ENCODE measurements around the gene RAB3C.

Gene RAB3C

DNA sequence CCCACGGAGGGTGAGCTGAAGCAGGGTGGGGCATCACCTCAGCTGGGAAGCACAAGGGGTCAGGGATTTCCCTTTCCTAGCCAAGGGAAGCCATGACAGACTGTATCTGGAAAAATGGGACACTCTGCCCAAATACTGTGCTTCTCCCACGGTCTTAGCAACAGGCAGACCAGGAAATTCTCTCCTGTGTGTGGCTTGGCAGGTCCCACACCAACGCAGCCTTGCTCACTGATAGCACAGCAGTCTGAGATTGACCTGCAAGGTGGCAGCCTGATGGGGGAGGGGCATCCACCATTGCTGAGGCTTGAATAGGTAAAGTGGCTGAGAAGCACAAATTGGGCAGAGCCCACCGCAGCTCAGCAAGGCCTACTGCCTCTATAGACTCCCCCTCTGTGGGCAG is 23.2 kb downstream of the RAB3C start:
- DNase-seq: no peak

DNA sequence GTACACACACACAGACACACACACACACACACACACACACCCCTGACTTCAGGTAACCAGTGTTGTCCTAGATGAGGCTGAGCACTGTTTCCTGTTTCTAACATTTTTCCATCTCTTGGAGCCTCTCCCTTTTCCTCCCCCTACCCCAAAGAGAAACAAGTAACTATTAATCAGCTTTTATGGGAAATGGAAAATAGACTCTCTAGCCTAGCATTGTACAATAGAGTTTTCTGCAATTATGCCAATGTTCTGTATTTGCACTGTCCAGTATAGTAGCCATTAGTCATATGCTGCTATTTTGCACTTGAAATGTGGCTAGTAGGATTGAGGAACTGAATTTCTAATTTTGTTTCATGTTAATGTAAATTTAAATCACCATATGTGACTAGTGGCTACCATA is 33.1 kb downstream of the RAB3C start:
- no peak for DNase-seq

DNA sequence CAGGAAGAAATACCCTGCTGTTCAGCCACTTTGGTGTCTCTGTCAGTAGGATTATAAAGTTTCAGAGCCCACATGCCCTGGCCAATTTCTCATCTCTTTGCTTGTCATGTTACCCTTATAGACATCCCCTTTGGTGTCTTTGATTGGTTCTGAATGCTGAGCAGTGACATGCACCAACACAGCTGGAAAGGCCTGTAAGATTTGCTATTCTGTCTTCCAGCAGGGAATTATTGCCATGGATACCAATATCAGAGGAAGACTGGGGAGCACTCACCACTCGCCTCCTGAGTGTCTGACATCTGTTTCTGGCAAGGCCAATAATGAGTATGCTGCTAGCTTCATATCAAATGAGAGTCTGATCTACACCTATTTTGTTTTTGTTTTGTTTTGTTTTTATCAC is 34.4 kb downstream of the RAB3C start:
- DNase-seq: no peak

DNA sequence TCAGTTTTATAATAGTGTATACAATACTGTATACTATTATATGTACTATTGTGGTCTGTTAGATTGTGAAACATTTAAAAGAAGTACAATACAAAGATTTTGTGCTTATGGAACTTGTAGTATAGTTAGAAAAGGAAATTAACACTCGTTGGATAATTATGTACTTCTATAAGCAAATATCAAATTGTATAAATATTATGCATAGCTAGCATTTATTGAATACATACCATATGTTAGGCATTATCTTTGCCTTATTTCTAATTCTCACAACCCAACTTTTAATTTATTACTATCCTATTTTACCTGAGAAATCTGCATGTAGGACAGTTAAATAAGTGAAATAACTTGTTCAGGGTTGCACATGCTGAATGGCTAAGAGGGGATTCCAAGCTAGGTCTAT is 37.5 kb downstream of the RAB3C start:
- DNase-seq: no peak

DNA sequence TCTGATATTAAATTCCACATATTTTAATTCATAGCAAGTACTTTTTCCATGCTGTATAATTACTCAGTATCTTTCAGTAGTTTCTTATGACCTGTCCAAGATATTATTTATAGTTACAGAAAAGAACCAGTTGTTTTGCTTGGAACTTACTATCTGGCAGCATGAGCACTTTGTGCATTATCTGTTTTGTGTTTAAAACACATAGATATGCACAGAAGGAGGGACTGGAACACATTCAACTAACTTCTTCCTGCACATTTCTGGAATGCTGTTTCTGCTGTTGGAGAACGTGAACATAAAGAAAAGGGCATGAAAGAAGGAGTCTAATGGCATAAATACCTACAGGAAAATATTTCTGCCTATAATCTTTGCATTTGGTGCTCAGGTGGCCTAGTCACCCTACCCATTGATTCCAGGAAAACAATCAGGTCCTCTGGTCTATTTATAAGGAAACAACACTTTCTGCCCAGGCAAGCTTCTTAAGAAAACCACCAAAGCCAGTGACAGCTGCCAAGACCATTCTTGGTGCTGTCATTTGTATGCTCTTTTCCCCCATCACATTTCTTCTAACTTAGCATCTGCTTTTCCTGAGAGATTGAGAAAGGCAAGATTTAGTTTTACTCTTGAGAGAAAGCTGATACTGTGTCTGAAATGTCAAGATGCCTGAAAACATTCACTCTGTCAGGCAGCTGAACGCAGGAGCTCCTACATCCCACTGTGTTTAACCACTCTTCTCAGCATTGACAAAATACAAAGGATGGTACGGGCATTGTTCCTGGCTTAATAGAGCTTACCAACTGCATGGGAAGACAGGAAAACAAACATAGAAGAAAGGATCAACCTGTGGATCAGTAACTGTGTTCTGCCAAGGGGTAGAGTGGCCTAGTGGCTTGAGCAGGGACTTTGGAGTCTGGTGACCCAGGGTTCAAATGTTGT is 40.3 kb downstream of the RAB3C start:
- no peak for DNase-seq

DNA sequence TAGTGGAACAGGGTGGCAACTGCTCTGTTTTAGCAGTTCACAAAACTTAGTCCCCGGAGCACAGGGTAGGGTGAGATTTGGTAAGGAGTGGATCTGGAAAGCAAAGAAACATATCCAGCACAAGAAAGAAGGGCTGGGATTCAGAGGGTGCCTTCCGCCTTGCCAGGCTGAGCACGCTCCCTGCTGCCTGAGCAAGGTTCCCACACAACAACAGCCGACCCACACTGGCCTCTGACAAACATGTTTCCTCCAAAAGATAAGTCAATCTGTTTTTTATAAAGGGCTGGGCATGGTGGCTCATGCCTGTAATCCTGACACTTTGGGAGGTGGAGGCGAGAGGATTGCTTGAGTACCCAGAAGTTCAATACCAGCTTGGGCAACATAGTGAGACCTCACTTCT is 45.8 kb downstream of the RAB3C start:
- no peak for DNase-seq

DNA sequence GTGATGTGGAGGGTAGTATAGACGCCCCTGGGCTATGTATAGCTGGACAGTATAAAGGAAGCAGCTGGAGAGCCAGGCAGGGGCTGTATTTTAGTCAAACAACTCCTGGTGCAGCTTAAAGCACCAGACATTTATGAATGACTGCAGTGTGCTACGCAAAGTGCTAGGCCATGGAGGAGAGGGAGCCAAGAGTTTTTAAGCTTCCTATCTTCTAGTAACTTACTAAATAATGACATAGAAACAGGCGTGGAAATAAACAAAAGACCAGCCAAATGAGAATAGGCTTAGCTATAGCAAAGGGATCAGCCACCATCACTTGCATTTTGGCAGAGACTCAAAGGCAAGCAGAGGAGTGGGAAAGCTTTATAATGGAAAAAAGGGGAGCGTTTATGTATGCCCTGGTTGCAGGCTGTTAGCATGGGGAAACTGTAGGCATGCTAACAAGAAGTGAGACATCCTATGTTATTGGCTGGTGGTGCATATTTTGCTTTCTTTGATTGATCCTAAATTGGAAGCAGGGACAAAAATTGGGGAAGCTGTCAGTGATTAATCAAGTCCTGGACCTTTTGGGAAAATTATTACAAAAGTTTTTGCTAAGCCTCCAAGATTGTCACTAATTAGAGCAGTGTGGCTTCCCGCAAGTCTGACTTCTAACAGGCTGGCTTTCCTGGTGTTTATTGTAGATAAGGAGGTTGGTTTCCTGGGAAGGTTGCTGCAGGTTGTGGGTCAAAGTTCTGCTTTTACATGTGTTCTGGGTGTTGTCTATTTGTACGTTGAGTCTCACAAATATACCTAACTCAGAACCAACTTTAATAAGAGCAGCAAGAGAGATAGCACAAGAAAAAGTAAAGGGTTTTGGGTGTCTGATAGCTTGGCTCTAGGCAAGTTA is 46.6 kb downstream of the RAB3C start:
- DNase-seq: no peak

DNA sequence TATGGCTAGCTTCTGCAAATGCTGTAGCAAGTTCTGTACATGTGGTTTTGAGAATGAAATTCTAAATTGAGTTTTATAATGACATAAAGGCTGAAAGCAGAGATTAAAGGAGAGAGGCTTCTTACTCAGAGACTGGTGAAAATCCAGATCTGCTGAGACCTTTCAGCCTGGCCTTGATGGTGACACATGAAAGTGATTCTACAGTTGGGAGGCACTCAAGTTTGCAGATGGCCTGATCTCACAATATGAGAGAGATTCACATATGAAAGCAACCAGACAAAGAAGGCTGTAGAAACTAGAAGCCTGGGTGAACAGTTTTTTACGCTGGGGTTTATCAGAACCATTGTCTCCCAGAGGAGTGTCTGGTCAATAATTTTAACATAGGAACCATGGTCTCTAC is 49.0 kb downstream of the RAB3C start:
- no peak for DNase-seq

DNA sequence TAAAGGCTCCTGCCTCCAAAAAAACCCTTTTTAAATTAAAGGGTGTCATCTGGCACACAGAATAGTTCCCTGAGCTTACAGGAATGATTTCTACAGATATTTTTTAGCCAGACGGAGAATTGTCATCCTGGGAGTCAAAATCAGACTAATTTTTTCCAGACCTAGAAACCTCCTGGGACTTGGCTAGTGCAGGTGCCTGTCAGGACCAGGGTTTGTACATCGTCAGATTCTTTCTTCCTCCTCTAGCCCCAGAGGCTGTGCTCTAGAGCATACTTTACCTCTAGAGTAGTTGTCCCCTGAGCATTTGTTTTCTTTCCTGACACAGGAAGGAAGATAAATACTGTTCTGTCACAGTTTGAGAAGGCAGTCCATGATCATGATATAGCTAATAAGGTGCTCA is 52.5 kb downstream of the RAB3C start:
- no peak for DNase-seq

DNA sequence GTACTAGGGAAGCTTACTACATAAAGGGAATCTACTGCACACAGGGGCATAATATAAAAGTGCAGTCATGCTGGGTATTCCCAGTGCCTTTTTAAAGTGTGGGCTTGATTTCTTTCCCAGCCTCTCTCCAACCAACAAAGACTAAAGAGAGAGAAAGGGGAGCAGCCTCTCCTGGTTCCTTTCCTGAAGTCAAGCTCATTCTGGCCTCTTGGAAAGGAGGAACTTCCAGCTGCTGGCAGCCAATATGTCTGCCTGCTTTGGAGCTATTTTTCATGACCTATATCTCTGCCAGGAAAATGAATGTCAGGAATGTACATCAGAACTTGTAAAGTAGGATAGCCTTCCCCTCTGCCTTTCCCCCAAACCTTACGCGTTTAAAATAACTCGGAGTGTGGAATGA is 57.1 kb downstream of the RAB3C start:
- no peak for DNase-seq

DNA sequence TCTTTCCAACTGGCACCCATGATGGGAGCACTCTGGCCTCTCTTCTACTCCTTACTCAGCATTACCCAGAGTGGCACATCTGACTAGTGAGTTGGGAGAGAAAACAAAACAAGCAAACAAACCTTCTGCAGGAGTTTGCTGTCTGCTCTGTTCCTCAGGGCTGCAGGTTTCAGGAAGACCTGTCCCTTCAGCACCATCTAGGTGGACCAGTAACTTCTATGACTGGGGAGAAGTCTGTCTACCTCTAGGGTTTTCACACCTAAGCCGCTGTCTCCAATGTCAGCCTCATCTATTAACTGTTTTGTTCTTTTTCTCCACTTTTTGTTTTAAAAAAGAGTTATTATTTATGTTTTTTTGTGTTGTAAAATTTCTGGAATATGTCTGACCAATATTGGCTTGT is 58.7 kb downstream of the RAB3C start:
- no peak for DNase-seq

DNA sequence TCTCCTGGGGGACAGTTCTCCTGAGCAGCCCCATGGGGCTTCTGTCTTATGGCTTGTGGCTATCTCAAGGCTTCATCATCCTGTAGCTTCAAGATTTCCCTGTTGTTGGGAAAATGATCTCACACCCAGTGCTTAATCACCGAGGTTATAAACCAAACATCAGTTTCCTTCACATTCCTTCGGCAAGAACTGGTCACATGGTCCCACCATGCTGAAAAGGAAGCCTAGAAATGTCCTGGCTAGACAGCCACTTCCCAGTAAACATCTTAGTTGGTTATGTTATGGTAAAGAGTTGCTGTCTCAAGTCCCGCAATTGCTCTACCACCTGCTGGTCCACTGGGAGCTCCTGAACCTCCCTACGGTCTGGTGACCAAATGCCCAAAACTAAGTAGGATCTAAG is 66.0 kb downstream of the RAB3C start:
- DNase-seq: no peak

DNA sequence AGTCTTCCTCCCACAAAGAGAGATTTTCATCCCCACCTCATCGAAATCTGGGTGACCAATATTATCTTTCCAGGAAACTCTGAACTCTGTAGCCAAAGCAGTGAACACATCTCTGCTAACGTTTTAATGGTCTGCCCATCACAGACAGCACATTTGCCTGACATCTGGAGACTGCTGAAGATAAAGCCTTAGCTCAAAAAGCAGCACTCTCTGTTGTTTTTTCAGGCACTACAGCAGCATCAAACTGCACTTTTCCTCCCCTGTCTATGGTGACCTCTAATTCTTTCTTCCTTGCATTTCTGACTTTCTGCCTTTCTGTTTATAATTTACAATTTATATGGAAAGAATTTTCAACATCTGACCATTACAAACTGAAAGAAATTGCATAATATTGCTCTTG is 66.8 kb downstream of the RAB3C start:
- no peak for DNase-seq

DNA sequence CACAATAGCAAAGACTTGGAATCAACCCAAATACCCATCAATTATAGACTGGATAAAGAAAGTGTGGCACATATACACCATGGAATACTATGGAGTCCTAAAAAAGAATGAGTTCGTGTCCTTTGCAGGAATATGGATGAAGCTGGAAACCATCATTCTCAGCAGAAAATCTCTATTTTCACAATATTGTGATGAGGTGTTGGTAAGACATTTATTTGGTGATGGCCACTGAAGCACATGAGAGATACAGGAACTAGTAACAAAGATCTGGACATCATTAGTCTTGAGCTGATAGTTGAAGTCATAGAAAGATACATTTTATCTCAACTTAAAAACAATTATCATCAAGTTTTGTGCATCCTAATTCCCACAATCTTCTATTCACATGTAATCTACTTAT is 70.6 kb downstream of the RAB3C start:
- no peak for DNase-seq

DNA sequence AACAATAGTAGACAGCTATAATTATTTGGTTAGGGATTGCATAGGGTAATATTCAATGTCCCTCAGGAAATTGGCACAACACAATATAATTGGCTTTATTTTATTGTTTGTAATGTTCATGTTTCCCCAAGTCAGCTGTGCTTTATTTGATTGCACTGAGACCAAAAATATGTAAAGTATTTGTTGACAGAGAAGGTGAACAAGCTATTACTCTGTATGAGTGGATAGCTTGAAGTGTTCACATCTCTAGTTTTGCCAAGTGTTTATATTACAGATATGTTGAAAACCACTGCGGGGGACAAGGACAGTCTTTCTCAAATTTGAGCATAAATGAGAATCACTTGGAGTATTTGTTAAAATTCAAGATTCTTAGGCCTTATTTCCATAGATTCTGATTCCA is 83.3 kb downstream of the RAB3C start:
- DNase-seq: no peak

DNA sequence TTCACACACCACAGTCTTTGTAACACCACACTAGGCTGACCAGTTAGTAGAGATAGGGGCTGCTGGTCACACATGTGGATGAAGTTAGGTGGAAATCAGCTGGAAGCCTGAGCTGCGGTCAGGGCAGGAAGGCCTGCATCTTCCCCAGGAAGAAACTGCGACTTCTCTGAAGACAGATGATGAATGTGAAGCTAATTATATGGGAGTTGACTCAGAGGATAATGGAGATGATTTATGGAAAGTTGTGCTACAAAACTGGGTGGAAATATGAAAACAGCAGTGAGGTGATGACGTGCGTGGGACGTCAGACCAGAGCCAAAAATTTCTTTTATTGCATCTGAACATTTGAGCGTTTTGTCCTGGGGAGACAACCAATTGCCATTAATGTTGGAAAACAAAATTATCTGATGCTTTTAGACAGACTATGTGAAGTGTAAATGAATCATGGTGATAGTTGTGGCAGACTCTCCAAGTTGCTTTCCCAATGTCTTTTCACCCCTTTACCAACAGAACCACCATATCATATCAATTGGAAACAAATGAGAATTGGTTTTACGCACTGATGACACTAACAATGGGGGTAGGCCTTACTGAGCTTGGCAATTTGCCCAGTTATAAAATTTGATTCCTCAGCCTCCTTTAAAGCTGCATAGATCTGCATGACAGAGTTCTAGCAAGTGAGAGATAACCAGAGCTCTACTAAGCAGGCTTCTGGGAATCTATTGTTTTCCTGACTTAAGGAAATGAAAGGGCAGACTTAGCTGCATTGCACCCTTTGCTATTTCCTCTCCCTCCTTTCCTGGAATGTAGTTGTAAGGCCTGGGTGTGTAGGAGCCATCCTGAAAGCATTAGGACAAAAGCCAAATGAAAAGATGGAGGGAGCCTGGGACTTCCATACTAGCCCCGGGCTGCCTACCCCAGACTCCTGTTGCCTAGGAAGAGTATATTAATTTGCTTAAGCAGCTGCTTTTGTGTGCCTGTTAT is 84.0 kb downstream of the RAB3C start:
- DNase-seq: no peak

DNA sequence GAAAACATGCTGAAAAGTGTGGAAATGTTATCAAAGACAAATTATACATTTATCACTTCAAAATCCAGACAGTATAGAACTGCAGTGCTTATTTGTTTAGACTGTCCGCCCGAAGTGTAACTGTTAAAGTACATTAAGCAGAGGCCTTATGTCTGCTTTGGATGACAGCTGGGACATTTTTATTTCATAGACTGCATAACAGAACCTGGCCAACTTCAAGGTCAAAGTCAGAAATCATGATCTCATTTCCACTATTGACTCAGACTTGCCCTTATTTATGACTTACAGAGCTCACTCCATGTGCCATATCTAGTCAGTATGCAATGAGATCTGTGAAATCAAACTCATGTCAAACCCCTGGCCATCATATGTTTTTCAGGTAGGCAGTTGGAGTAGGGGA is 87.7 kb downstream of the RAB3C start:
- DNase-seq: no peak

DNA sequence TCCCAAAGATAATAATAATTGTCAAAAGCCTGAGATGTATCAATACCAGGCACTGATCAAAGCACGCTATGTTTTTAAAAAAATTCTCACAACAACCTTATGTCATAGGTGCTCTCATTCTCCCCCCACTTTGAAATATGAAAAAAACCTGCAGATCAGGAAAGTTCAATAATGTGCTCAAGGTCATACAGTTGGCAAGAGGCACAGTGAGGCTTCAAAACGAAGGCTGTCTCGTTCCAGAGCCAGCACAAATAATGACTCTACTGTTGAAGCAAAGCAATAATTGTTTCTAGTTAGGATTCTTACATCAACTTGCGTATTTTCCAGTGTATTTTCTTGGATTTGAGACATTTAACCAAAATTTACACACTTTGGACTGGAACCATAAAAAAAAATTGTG is 88.3 kb downstream of the RAB3C start:
- no peak for DNase-seq

DNA sequence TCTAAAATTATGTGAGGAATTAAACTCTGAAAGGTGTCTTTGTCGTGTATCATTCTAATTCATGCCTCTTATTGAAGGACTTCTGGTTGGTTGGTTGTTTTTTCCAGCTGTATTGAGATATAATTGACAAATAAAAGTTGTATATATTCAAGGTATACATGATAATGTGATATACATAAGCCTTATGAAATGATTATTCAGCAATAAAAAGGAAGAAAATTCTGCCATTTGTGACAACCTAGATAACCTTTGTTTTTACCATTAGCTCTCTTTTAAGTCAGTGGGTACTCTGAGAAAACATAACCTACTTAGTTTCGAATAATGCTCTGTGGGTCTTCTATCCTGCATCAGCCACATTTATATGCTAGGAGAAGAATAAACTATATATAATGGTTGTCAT is 89.6 kb downstream of the RAB3C start:
- DNase-seq: no peak

DNA sequence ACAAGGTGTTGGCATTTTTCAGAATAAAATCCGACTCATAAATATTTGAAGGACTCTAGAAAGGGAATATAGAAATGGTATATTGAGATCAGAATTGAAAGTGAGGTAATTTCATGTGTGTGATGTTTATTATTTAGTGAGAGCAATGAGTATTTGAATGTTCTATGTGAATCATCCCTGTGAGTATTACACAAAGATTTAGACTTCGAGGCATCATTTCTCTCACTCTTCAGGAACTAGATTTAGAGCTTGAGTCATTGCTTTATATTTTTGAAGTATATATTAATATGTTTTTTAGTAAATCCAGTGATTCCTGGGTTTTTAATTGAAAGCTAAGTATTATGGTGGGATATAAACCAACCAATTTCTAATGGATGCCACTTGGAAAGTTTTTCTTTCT is 91.2 kb downstream of the RAB3C start:
- DNase-seq: no peak

DNA sequence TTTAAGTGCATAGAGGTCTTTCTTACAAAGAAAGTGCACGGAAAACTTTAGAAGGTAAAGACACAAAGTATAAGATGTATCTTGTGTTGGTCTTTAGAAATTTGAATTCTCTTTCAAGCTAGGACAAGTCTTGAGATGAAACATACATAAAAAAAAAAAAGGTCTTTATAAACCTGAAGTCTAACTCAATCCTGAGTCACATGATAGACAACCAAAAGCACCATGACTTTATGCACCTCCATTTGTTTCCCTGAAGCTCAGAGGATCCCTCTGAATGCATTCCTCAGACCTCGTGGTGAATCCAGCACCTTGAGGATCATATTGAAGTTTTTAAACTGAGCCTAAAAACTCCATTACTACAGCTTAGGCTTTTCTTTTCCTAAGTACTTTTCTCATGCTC is 91.8 kb downstream of the RAB3C start:
- DNase-seq: no peak

DNA sequence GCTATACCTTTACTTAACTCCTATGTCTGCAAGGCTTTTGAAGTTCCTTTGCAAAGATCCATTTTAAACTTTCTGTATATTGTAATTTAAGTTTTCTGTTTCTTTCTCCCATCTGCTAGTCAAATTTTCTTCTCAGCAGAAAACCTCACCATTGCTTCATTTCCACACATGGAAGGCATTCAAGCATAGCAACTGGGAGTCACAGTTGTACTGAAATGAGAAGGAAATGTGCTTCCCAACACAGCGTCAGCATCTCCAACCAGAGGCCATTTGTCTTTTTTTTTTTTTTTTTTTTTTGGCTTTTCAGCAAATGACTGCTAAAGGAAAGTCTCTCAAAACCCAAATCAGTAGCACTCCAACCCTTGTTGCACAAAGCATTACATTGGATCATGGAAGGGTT is 92.5 kb downstream of the RAB3C start:
- DNase-seq: no peak

DNA sequence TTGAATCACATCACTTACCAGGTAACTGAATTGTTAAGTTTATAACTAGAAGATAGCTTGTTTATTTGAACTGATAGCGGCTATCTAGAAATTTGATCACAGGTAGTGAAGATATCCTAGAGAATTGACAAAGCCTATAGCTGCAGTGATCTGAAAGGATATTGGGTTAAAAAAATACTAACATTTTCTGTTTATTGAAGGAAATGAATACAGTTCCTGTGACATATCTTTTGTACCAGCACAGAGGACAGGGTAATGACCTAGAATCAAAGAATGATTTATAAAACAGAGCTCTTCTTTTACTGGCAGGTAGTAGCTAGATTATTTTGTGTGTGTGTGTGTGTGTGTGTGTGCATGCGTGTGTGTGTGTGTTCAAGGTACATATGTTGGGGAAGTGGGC is 94.8 kb downstream of the RAB3C start:
- no peak for DNase-seq
